HEK293T (cell line): ENCODE data around the gene BLTP2.

Experiments used
- BHLHE40 ChIP-seq: fragments of 450-650 bp; IDR thresholded peaks from 2 replicates; pipeline ENCODE4 v1.6.1; 2016; ENCODE audit warnings: mild to moderate bottlenecking, moderate library complexity, borderline replicate concordance
- FOXM1 ChIP-seq: fragments of 450-650 bp; IDR thresholded peaks from 2 replicates; pipeline ENCODE4 v1.6.1; 2017; ENCODE audit warnings: mild to moderate bottlenecking, borderline replicate concordance

DNA sequence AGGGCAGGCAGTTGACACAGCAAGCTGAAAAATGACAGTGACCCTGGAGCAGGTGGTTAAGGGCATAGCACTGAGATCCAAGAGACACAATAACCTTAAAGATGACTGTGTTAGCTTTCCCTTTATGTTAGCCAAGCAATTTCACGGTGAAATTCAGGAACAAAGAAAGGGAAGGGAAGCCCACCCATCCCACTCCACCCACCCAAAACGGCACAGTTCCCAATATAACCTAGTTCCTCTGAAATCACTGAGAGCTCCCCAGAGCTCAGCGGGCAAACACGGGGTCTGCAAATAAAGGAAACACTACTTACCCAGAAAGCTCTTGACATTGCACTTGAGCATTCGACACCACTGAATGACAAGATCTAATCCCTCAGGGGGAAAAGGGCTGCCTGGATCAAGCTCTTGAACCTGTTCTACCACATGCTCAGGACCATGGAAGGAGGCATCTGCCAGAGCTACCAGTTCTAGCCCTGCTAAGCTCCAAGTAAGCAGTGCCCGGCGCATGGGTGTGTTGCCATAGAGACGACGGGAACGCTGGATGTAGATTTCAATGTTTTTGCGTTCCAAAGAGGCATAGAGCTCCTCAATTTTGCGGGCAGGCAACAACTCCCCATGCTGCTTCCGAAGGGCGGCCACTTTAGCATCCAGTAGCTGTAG lies 10.6 kb downstream of the BLTP2 start:
- TF ChIP-seq BHLHE40 = no peak
- no peak for TF ChIP-seq FOXM1
